Stimulated activated CD8-positive, alpha-beta memory T cell treated with anti-CD3 and anti-CD28 coated beads, Interleukin-2, amount 100 ng/mL, for 1 hour (primary cell): ENCODE measurements around the gene NLN.
"Not testable (repeated sequence)": the region's sequence is repeated elsewhere in the genome, so short reads cannot be mapped to it uniquely, and the experiment has no call there.

Experiments used
- DNase-seq, 2 donors: peaks; one replicate each; pipeline ENCODE4 v3.0.0-alpha.2; 2020; ENCODE audit warnings: low read depth in 2 of 2

NLN gene

GRCh38 chr5:65832152-65832551, 110.1 kb downstream of the NLN start:
- no peak for DNase-seq

DNA sequence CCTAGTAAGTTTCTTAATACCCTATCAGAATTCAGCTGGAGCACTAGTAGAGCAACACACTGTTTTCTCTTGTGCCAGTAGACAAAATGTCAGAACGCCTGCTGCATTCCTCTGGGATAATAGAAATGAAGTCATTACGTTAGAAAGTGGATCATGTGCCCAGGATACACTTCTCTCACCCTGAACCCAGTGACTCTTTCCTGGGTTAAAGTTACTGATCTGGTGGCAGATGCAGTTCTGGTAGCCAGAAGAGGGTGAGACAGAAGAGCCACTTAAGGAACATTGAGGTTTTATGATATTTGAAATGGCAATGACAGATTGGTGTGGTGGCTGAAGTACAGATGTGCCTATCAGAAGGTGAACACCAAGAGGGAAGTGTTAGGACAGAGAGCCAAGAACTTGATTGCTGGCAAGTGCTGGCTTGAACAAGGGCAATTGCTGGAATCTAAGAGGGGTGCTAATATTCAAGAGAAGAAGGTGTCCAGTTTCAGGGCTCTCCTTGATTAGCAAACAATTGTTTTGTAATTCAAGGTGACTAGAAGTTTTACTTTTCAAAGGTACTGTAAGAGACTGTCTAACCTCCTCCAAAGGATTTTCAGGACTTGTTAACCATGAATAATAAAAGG, 110.7 kb downstream of the NLN start:
- no peak for DNase-seq

- no peak for DNase-seq
These were observed 111.8 kb downstream of the NLN start for GRCh38 chr5:65833780-65834179.

- no peak for DNase-seq
These were observed 112.3 kb downstream of the NLN start for GRCh38 chr5:65834306-65834705.

DNA sequence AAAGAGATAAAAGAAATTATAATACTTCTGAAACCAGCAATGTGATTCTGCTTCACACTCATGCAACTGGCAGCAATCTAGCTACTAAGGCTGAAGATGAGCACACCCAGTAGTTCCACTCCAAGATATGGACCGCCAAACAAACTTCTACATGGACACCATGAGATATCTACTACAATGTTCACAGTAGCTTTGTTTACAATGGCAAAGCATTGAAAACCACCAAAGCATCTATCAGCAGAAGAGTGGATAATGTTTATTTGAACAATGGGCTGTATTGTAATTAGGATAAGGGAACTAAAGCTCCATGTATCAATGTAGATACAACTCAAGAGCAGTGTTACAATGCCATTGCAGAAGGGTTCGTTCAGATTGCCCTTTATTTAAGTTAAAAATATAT, 113.2 kb downstream of the NLN start:
- DNase-seq, result no peak

DNA sequence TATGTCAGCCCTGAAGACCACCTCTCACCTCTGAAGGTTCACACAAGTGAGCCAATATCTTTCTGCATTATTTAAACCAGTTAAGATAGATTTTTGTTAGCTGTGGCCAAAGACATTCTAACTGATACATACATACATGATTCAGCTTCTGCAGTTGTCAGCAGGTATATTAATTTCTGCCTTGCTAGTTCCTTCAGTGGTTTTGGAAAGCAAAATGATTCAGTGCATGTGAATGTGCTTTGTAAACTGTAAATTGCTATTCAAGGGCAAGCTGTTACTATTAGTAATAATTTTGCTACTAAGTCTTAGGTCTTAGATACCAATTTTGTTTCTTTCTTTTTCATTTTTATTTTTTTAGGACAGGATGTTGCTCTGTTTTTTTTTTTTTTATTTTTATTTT, 115.1 kb downstream of the NLN start:
- DNase-seq, result no peak

- not testable (repeated sequence) for DNase-seq
These were observed 117.2 kb downstream of the NLN start for GRCh38 chr5:65839170-65839569.

DNA sequence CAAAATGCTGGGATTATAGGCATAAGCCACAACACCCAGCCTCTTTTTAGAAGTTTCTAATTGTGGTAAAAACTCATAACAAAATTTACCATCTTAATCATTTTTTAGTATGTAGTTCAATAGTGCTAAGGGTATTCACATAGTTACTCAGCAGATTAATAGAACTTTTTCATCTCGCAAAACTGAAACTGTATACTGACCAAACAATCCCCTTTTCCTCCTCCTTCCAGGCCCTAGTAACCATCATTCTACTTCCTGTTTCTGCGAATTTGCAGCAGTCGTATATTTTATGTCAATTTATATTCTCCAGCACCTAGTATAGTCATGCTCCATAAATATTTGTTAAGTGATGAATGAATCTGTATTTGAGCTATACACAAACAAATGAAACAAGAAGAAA, 118.1 kb downstream of the NLN start:
- DNase-seq, result no peak

DNA sequence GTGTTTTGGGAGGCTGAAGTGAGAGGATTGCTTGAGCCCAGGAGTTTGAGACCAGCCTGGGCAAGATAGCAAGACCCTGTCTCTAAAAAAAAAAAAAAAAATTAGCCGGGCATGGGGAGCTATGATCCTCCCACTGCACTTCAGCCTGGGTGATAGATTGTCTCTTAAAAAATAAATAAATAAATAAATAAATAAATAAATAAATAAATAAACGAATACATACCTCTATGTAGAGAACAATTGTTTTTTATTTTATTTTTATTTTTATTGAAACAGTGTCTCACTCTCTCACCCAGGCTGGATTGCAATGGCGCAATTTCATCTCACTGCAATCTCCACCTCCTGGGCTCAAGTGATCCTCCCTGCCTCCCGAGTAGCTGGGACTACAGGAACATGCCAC, 122.8 kb downstream of the NLN start:
- not testable (repeated sequence) for DNase-seq

DNA sequence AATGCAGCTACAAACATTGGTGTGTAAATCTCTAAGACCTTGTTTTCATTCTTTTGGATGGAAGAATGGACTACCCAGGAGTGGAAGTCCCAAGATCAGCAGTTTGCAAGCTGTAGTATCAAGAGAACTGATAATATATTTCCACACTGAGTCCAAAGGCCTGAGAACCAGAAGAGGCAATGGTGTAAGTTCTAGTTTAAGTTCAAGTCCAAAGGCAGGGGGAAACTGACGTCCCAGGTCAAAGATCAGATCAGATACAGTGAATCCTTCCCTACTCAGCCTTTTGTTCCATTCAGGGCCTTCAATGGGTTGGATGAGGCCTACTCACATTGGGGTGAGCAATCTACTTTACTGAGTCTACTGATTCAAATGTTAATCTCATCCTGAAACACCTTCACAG, 124.1 kb downstream of the NLN start:
- no peak for DNase-seq

DNA sequence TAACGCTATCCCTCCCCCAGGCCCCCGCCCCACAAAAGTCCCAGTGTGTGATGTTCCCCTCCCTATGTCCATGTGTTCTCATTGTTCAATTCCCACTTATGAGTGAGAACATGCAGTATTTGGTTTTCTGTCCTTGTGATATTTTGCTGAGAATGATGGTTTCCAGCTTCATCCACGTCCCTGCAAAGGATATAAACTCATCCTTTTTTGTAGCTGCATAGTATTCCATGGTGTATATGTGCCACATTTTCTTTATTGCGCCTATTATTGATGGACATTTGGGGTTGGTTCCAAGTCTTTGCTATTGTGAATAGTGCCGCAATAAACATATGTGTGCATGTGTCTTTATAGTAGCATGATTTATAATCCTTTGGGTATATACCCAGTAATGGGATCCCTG, 125.0 kb downstream of the NLN start:
- not testable (repeated sequence) for DNase-seq

GRCh38 chr5:65849918-65850317, 127.9 kb downstream of the NLN start:
- not testable (repeated sequence) for DNase-seq

DNA sequence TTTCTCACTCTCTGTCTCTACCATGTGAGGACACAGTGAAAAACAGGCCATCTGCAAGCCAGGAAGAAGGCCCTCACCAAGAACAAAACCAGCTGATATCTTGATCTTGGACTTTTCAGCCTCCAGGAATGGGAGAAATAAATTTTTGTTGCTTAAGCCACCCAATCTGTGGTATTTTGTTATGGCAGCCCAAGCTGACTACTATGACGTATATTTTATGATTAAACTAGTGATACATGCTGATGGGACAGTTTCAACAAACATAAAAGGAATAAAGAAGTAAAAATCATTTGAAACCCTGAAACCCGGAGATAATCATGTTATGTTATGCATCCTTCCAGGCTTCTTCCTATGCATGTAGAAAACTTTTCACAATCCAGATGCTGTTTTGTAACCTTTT, 132.9 kb downstream of the NLN start:
- DNase-seq, result no peak

- no peak for DNase-seq
These were observed 133.8 kb downstream of the NLN start for GRCh38 chr5:65855766-65856315.

GRCh38 chr5:65856520-65856919, 134.5 kb downstream of the NLN start:
- DNase-seq, result no peak

DNA sequence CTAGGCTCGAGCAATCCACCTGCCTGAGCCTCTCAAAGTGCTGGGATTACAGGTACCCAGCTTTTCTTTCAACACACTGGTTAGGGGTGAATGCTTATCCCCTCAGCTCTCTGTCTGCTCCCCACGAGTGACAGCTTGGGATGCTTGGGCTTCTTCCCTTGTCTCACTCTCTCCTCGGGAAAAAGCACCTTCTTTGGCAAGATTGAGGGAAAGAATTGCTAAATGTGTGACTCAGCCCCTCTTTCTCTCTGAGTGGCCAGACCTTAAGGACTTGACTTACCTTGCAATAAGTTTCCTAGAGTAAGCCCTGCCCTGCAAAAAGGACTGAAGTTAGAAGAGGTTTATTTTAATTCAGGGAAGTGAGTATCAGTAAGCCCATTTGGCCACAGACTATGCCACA, 136.3 kb downstream of the NLN start:
- DNase-seq, result no peak

GRCh38 chr5:65861830-65862241, 139.8 kb downstream of the NLN start:
- DNase-seq, result no peak

DNA sequence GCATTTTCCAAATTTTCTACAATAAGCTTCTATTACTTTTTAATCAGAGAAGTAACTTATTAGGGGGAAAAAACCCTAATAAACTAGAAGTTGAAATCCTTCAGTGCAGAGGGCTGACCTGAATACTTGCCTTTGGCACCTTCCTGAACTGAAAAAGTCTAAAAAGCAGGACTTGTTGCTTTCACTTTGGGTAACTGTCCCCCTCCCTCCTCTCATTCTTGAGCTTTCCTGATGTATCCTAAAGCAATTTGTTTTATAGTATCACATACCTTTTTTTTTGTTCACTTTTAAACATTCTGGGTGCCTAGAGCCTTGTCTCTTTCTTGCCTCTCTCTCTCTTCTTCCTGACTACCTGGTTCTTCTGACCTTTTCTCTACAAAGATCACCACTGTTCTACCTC, 140.4 kb downstream of the NLN start:
- no peak for DNase-seq

DNA sequence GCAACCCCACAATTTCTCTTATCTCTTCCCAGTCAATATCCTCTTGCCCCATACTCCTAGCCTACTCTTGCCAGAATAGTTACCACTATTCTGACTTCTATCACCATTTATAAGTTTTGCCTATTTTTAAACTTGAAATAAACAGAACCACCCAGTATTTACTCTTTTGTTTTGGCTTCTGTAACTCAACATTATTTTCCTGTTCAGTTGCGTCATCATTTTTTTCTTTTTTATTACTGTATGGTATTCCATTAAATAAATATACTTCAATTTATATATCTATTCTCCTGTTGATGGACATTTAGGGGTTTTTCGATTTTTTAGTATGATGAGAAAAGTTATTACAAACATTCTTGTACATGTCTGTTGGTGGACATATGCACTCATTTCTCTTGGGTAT, 141.7 kb downstream of the NLN start:
- no peak for DNase-seq

GRCh38 chr5:65866837-65867521, 145.0 kb downstream of the NLN start:
- DNase-seq, result no peak

GRCh38 chr5:65867542-65868195, 145.7 kb downstream of the NLN start:
- DNase-seq, result no peak

- no peak for DNase-seq
These were observed 146.5 kb downstream of the NLN start for GRCh38 chr5:65868509-65868908.

- DNase-seq, result no peak
These were observed 149.2 kb downstream of the NLN start for GRCh38 chr5:65871182-65871581.
